K562 (cell line): ENCODE results near the gene FRK. TPM values are rescaled to one million over a fixed set of nuclear protein-coding genes. Genes with fewer than 3 reads are reported as not detected.
A peak's percentile ranks its signal among the peaks of the same experiment; 100 is the strongest.
"Not testable (repeated sequence)": the region's sequence is repeated elsewhere in the genome, so short reads cannot be mapped to it uniquely, and the experiment has no call there.

Experiments used
- ATAC-seq: fragments of 200-7000 bp; cut with Tn5 transposase; 3 replicates; pipeline ENCODE4 v1.9.1; 2020; ENCODE audit warnings: moderate library complexity
- BruUV-seq: library from RNA; stranded (reverse); fragments of 400-500 nt; replicated peaks from 2 replicates; lab custom pipeline; 2021; lab: Mats Ljungman, UMichigan
- CTCF ChIA-PET: fragments of 300-600 bp; formaldehyde crosslinking; extraction: SDS; loops from one replicate; lab custom pipeline; 2021; ENCODE audit warnings: low intra/inter-chr PET ratio; lab: Yijun Ruan, JAX
- POLR2A ChIA-PET: fragments of 300-600, 350-650 bp; sonication (Branson Sonifier 250); formaldehyde crosslinking; extraction: SDS; loops from one replicate; lab custom pipeline; 2021; ENCODE audit warnings: antibody characterized with exemption, inconsistent platforms; lab: Yijun Ruan, JAX
- DNase-seq, 4 experiments: peaks; one replicate each; pipeline versions ENCODE4 v3.0.0 to v3.0.0-alpha.2; 2011 to 2018; ENCODE audit warnings: low spot score in 3 of 4, mixed read lengths in 3 of 4; ENCODE audit errors: extremely low read depth in 1 of 4
- FAIRE-seq: peaks from 2 replicates; lab custom pipeline; 2011; peaks lifted over from hg19 to GRCh38; lab: Jason Lieb, UNC
- H2AFZ ChIP-seq: 2 replicates; pipeline ENCODE4 v1.6.0; 2011; ENCODE audit warnings: low read depth, low read length, control low read depth, inconsistent platforms
- H3K27ac ChIP-seq: fragments of 200-600 bp; 3 replicates; pipeline ENCODE4 v1.8.0; 2011; ENCODE audit warnings: low read depth, mild to moderate bottlenecking, control low read depth, inconsistent platforms, low read length, moderate library complexity, mixed read lengths; ENCODE audit errors: extremely low read depth
- H3K27me3 ChIP-seq, 2 experiments: fragments of 300-600 bp in 1 of 2; 2 replicates in 1 of 2; 3 replicates in 1 of 2; pipeline versions ENCODE4 v1.6.0 to v1.8.0; 2011; ENCODE audit warnings: inconsistent platforms in 2 of 2, low read length in 2 of 2, mild to moderate bottlenecking in 1 of 2, mixed read lengths in 1 of 2, moderate library complexity in 1 of 2; ENCODE audit not compliant: control insufficient read depth in 2 of 2, insufficient read depth in 2 of 2
- H3K36me3 ChIP-seq: fragments of 300-600 bp; 3 replicates; pipeline ENCODE4 v1.8.0; 2011; ENCODE audit warnings: mild to moderate bottlenecking, low read length, inconsistent platforms; ENCODE audit not compliant: control insufficient read depth, insufficient read depth
- H3K4me1 ChIP-seq, 2 experiments: fragments of 200-600 bp in 1 of 2; replicated peaks in 1 of 2; 2 replicates in 1 of 2; 3 replicates in 1 of 2; pipeline versions ENCODE4 v1.5.1 to v1.8.0; 2011; ENCODE audit warnings: inconsistent platforms in 2 of 2, low read length in 2 of 2, mild to moderate bottlenecking in 1 of 2, mixed read lengths in 1 of 2, moderate library complexity in 1 of 2; ENCODE audit not compliant: control insufficient read depth in 2 of 2, insufficient read depth in 2 of 2
- H3K4me2 ChIP-seq: 2 replicates; pipeline ENCODE4 v1.6.1; 2011; ENCODE audit warnings: low read length, control low read depth, inconsistent platforms, mixed read lengths; ENCODE audit not compliant: insufficient read depth
- H3K4me3 ChIP-seq: fragments of 200-600 bp; sonication (generic), shearing (Covaris generic); 2 replicates; pipeline ENCODE4 v1.5.1; 2016; ENCODE audit warnings: control low read depth, inconsistent platforms
- H3K79me2 ChIP-seq: fragments of 200-600 bp; 3 replicates; pipeline ENCODE4 v1.8.0; 2011; ENCODE audit warnings: low read length, inconsistent platforms; ENCODE audit not compliant: control insufficient read depth, insufficient read depth
- H3K9ac ChIP-seq, 2 experiments: 2 replicates each; pipeline versions ENCODE4 v1.6.0 to v1.6.1; 2011; ENCODE audit warnings: low read depth in 2 of 2, low read length in 2 of 2, control low read depth in 1 of 2, inconsistent platforms in 1 of 2, mild to moderate bottlenecking in 1 of 2, mixed read lengths in 1 of 2; ENCODE audit not compliant: insufficient read depth in 1 of 2
- H3K9me1 ChIP-seq: one replicate; pipeline ENCODE4 v1.6.0; 2011; ENCODE audit warnings: inconsistent platforms, mild to moderate bottlenecking, low read length, moderate library complexity; ENCODE audit not compliant: control insufficient read depth, insufficient read depth
- H3K9me3 ChIP-seq: replicated peaks from 2 replicates; pipeline ENCODE4 v1.5.1; 2011; ENCODE audit warnings: low read depth, low read length, inconsistent platforms; ENCODE audit not compliant: control insufficient read depth, insufficient read depth
- H4K20me1 ChIP-seq: replicated peaks from 2 replicates; pipeline ENCODE4 v1.6.1; 2011; ENCODE audit warnings: low read length, inconsistent platforms, mixed read lengths; ENCODE audit not compliant: control insufficient read depth, insufficient read depth
- CBX8 ChIP-seq: fragments of 200-600 bp; sonication (generic); IDR thresholded peaks from 2 replicates; pipeline ENCODE4 v1.6.1; 2012; ENCODE audit warnings: borderline replicate concordance, mixed run types, low read depth, mild to moderate bottlenecking, moderate library complexity, mixed read lengths, low read length, control low read depth, inconsistent platforms; ENCODE audit not compliant: poor library complexity, severe bottlenecking; ENCODE audit errors: extremely low read depth
- MXD1 ChIP-seq: fragments of 250-450 bp; sonication (Bioruptor Pico); IDR thresholded peaks from 2 replicates; pipeline ENCODE4 v1.8.0; 2021; ENCODE audit warnings: borderline replicate concordance, mild to moderate bottlenecking, moderate library complexity; ENCODE audit not compliant: poor library complexity, severe bottlenecking
- PCBP2 ChIP-seq: fragments of 200-400 bp; formaldehyde crosslinking; IDR thresholded peaks from 2 replicates; pipeline ENCODE4 v1.6.1; 2018; ENCODE audit warnings: low read length, low read depth, mild to moderate bottlenecking, moderate library complexity; ENCODE audit not compliant: poor library complexity, severe bottlenecking
- PTBP1 ChIP-seq: fragments of 200-400 bp; formaldehyde crosslinking; IDR thresholded peaks from 2 replicates; pipeline ENCODE4 v1.6.1; 2017; ENCODE audit warnings: low read depth, low read length
- TAL1 ChIP-seq: fragments of 450-650 bp; IDR thresholded peaks from 2 replicates; pipeline ENCODE4 v1.6.1; 2016; ENCODE audit warnings: mild to moderate bottlenecking
- ZNF121 ChIP-seq: sonication (generic); formaldehyde crosslinking; conservative IDR thresholded peaks from 2 replicates; pipeline ENCODE4 v1.8.0; 2022; ENCODE audit warnings: missing genetic modification reagents
- whole genome bisulfite sequencing: fragments of 100-300 bp; shearing (Covaris generic); methylation state at CpG from one replicate; pipeline ENCODE4 v1.1.6; 2016; ENCODE audit warnings: low coverage, mixed read lengths; ENCODE audit not compliant: insufficient coverage; ENCODE audit errors: missing lambda C conversion rate; 5-methylcytosine and 5-hydroxymethylcytosine counted together
- in situ Hi-C: fragments of 300-500 bp; cut with MboI; formaldehyde crosslinking; loops from 4 replicates; pipeline ENCODE4 v1.15.0; 2018; ENCODE audit warnings: inconsistent platforms, mixed read lengths
- intact Hi-C: fragments of 100-400 bp; cut with micrococcal nuclease; formaldehyde crosslinking; loops from 2 replicates; pipeline ENCODE4 v1.14.2; 2022
- polyA plus RNA-seq, 8 experiments: library from polyadenylated mRNA; depleted of rRNA in 4 of 8; stranded (reverse) in 5 of 8; unstranded in 3 of 8; fragments of >200 nt; fragmentation: Nextera tagmentation in 2 of 8; fragmentation: Illumina TruSeq in 1 of 8; extraction: Ambion mirVana in 2 of 8; extraction: Trizol in 1 of 8; gene quantifications; 2 replicates each; pipeline versions ENCODE4 v1.2.1 to v1.2.3, GENCODE V29; 2011 to 2014; ENCODE audit warnings: inconsistent platforms in 1 of 8, missing spikeins in 1 of 8
- total RNA-seq, 7 experiments: library from RNA; depleted of rRNA in 6 of 7; stranded (reverse); fragments of >200 nt in 6 of 7; fragmentation: Illumina TruSeq in 2 of 7; extraction: Trizol in 2 of 7; gene quantifications; 2 replicates each; pipeline versions ENCODE4 v1.2.1 to v1.2.3, GENCODE V29; 2011 to 2021; ENCODE audit warnings: low replicate concordance in 1 of 7
- TF ChIP-seq, protein P1 (sequence below), 2 experiments: fragments of 450-650 bp in 1 of 2; sonication (generic) in 1 of 2; formaldehyde crosslinking in 1 of 2; IDR thresholded peaks in 1 of 2; conservative IDR thresholded peaks in 1 of 2; 2 replicates each; pipeline versions ENCODE4 v1.6.1 to v1.8.1; 2016 to 2023; ENCODE audit warnings: mild to moderate bottlenecking in 2 of 2, moderate library complexity in 2 of 2, inconsistent platforms in 1 of 2, missing genetic modification reagents in 1 of 2
- TF ChIP-seq, protein P2 (sequence below): IDR thresholded peaks from 2 replicates; pipeline ENCODE4 v1.6.1; 2014; ENCODE audit warnings: antibody characterized with exemption

The FRK gene
- total and polyA plus RNA-seq, 9 of the 15 experiments (the other 6 are each of a cell fraction or from before 2014, with no cell fraction given) = 0.01 to 0.29 (median 0.09) TPM

GRCh38 chr6:115932481-115932880 is 128.2 kb downstream of the FRK start:
- no peak overlapping the region for H3K9ac ChIP-seq
- no peak for FAIRE-seq
- ChIA-PET CTCF (no interaction called here), POLR2A (no interaction called here)
- no peak overlapping the region for H3K4me2 ChIP-seq
- H4K20me1 ChIP-seq = no peaks in the 10 kb centered on the region
- in situ Hi-C loops (no loop called here), intact Hi-C loops (no loop called here)
- ATAC-seq = no peak
- no peaks in the 10 kb centered on the region for H3K36me3 ChIP-seq
- no peaks in the 10 kb centered on the region for H3K27me3 ChIP-seq
- no peak for TF ChIP-seq PTBP1
- no peak for TF ChIP-seq CBX8
- TF ChIP-seq ZNF121 = no peak
- TF ChIP-seq, protein P1, sequence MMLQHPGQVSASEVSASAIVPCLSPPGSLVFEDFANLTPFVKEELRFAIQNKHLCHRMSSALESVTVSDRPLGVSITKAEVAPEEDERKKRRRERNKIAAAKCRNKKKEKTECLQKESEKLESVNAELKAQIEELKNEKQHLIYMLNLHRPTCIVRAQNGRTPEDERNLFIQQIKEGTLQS (IDR thresholded peaks at IDR 0.05) = peak; percentile 58; the same call in 1 of the 2 replicates
- TF ChIP-seq, protein P1 (CRISPR knock-in tag; conservative IDR thresholded peaks at IDR 0.05) = no peak
- TF ChIP-seq PCBP2 = no peak
- TF ChIP-seq, protein P2, sequence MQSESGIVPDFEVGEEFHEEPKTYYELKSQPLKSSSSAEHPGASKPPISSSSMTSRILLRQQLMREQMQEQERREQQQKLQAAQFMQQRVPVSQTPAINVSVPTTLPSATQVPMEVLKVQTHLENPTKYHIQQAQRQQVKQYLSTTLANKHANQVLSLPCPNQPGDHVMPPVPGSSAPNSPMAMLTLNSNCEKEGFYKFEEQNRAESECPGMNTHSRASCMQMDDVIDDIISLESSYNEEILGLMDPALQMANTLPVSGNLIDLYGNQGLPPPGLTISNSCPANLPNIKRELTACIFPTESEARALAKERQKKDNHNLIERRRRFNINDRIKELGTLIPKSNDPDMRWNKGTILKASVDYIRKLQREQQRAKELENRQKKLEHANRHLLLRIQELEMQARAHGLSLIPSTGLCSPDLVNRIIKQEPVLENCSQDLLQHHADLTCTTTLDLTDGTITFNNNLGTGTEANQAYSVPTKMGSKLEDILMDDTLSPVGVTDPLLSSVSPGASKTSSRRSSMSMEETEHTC = no peak
- no peak for TF ChIP-seq MXD1 (CRISPR knock-in tag)
- TF ChIP-seq TAL1 = no peak
- H3K27ac ChIP-seq = no peak overlapping the region
- no peaks in the 10 kb centered on the region for H3K79me2 ChIP-seq
- no TSS peak for BruUV-seq
- no peak for DNase-seq
- no peak overlapping the region for H3K4me3 ChIP-seq
- no peaks in the 10 kb centered on the region for H3K9me1 ChIP-seq
- 0% methylated on average over 1 of the region's 1 CpG for WGBS
- H3K4me1 ChIP-seq = no peaks in the 10 kb centered on the region
- no peaks in the 10 kb centered on the region for H3K9me3 ChIP-seq
- H2AFZ ChIP-seq = no peak overlapping the region

DNA sequence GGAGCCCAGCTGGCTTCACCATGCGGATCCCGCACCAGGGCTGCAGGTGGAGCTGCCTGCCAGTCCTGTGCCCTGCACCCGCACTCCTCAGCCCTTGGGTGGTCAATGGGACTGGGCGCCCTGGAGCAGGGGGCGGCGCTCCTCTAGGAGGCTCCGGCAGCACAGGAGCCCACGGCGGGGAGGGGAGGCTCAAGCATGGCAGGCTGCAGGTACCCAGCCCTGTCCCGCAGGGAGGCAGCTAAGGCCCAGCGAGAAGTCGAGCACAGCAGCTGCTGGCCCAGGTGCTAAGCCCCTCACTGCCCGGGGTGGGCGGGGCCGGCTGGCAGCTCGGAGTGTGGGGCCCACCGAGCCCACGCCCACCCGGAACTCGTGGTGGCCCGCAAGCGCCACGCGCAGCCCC is 132.7 kb downstream of the FRK start:
- ATAC-seq, DNase-seq, H3K9me3 ChIP-seq, FAIRE-seq, H3K36me3 ChIP-seq, H3K27ac ChIP-seq, H3K4me2 ChIP-seq, H3K79me2 ChIP-seq, intact Hi-C loops, H4K20me1 ChIP-seq, BruUV-seq, CTCF ChIA-PET, H3K27me3 ChIP-seq, in situ Hi-C loops, H3K4me3 ChIP-seq, H2AFZ ChIP-seq, H3K9me1 ChIP-seq, H3K4me1 ChIP-seq, H3K9ac ChIP-seq: not testable (repeated sequence)
- WGBS = 1% methylated on average over 10 of the region's 24 CpGs
- POLR2A ChIA-PET = interaction anchor here (2.2 kb wide), 1 partner anchor 173 kb away, joined by 5 read pairs; the partner anchor contains the start of gene NT5DC1
